Cardiac fibroblast (primary cell): ENCODE measurements around the gene HOXC11.

Source experiments
- DNase-seq, 2 donors: peaks; one replicate each; pipeline versions ENCODE4 v3.0.0 to v3.0.0-alpha.2; 2010; ENCODE audit warnings: low read depth in 2 of 2
- H3K4me3 ChIP-seq, 2 donors: replicated peaks in 1 of 2; 1 replicate in 1 of 2; 2 replicates in 1 of 2; pipeline ENCODE4 v1.5.1; 2011; ENCODE audit warnings: low read depth in 2 of 2, low read length in 2 of 2, mild to moderate bottlenecking in 2 of 2, moderate library complexity in 1 of 2
- TF ChIP-seq, protein P1 (sequence below): IDR thresholded peaks from one replicate; pipeline ENCODE4 v1.5.1; 2011; ENCODE audit warnings: low read depth, mild to moderate bottlenecking, low read length, inconsistent platforms

HOXC11 gene

DNA sequence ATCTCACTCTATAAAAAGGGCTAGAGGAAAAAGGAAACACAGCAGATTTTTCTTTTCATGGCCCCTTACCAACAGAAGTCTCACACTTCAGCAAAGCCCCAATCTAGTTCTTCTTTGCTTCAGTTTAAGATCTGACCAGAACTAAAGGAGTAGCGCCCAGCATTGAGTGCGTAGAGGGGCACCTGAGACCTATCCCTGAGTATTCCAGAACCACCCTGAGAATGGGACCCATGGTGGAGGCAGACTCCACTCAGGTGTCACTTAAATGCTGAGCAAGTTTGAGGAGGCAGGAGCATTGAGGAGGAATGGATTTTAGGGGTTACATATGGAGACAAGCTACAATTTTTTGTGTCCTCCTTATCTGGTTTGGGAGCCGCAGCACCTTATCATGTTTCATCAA, 1.8 kb upstream of the HOXC11 start:
- TF ChIP-seq, protein P1, sequence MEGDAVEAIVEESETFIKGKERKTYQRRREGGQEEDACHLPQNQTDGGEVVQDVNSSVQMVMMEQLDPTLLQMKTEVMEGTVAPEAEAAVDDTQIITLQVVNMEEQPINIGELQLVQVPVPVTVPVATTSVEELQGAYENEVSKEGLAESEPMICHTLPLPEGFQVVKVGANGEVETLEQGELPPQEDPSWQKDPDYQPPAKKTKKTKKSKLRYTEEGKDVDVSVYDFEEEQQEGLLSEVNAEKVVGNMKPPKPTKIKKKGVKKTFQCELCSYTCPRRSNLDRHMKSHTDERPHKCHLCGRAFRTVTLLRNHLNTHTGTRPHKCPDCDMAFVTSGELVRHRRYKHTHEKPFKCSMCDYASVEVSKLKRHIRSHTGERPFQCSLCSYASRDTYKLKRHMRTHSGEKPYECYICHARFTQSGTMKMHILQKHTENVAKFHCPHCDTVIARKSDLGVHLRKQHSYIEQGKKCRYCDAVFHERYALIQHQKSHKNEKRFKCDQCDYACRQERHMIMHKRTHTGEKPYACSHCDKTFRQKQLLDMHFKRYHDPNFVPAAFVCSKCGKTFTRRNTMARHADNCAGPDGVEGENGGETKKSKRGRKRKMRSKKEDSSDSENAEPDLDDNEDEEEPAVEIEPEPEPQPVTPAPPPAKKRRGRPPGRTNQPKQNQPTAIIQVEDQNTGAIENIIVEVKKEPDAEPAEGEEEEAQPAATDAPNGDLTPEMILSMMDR: no peak

DNA sequence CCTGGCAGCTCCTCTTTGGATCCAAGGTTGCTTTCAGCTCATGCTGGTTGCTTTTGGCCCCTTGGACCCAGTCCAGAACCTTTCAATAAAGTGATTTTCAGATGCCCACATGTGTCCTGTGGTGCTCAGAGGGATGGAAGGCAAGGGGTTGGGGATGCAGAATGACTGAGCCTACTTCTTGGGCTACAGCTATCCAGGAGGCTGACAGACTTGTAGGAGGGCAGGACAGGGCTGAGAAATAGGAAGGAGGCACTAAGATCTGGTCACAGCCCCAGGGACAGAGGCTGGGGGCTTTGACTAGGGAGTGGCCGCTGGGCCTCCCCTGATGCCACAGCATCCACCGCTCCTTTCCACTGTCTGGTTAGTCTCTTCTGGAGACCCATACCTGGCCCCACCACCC, 1.2 kb upstream of the HOXC11 start:
- TF ChIP-seq, protein P1: no peak
- no peak for DNase-seq
- H3K4me3 ChIP-seq: no peak overlapping the region

More for the DNA sequence above, 1.8 kb upstream of the HOXC11 start:
- DNase-seq: no peak
- no peak overlapping the region for H3K4me3 ChIP-seq

DNA sequence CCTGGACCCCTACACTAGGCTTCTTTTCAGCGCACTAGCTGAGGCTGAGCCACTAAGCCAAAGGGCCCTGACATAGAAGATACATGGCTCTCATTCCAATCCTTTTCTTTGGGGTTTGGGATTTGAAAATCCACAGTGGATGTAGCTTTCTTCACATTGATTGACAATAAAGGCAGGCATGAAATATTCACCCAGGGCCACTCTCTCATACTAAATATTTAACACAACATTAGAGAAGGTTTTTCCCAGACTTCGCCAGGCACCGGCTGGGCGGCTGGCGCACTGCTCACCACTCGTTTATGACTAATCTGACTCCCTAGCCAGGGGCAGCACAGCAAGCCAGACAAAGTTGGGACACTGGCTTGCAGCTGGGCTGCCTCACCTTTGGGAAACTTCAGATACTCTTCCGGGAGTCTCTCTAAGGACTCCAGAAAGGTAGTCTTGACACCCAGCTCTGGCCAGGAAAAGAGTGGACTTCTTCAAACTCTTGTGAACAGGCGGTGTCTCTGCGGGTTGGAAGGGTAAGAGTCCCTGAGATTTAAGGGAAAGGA, 699 bp upstream of the HOXC11 start:
- TF ChIP-seq, protein P1: no peak
- DNase-seq: no peak
- no peak overlapping the region for H3K4me3 ChIP-seq

DNA sequence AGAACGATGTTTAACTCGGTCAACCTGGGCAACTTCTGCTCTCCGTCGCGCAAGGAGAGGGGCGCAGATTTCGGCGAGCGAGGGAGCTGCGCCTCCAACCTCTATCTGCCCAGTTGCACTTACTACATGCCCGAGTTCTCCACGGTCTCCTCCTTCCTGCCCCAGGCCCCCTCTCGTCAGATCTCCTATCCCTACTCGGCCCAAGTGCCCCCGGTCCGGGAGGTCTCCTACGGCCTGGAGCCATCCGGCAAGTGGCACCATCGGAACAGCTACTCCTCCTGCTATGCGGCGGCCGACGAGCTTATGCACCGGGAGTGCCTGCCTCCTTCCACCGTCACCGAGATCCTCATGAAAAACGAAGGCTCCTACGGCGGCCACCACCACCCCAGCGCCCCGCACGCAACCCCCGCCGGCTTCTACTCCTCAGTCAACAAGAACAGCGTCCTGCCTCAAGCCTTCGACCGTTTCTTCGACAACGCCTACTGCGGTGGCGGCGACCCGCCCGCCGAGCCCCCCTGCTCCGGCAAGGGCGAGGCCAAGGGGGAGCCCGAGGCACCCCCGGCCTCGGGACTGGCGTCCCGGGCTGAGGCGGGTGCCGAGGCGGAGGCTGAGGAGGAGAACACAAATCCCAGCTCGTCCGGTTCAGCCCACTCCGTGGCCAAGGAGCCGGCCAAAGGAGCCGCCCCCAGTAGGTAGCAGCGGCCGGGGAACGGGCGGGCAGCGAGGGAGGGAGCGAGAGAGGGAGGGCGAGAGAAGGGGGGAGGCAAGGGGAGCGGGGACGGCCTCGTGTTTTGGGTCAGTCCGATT, 513 bp downstream of the HOXC11 start:
- no peak overlapping the region for H3K4me3 ChIP-seq
- DNase-seq: no peak
- TF ChIP-seq, protein P1: no peak

DNA sequence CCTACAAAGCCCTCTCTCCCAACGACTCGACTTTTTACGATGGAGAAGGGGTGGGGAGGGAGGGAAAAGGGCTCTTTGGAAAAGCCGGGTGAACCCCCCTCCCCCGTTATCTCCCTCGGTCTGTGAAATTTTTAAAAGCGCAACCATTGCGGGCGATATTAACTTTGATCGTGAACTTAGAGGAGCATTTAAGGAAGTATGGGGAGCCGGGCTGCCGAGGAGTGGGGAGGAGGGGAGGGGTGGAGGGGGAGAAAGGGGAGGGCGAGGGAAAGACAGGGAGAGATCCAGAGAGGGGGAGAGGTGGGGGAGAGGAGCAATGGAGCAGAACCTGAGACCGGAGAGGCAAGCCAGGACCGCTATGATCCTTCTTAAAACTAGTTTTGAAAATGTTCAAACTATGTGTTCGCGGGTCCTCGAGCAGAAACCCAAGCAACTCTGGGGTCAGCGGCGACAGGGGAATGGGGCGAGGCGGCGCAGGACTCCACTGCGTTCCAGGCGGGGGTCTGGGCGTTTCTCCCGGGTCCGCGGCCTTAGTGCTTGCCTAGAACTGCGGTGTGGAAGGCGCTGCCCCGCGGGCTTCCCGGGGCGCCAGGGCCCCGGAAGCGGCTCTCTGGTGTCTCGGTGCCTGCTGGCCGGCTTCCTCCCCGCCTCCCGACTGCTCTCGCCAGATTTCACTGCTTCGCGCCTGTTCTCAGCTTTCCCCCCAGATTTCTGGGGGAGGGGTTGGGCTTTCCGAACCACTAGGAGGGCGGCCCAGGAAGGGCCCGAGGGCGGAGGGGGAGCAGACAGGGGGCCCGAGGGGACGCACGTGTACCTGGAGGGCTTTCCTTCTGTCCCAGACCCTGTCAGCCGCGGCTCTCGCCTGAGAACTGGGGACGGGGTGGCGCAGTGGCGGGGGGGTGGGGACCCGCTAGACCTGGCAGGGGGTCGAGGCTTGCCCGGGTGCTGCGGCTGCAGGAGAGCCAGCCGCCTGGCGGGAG, 1.4 kb downstream of the HOXC11 start, which contains the start of gene HOTAIR:
Gene HOTAIR, minus strand, starts transcription at position 871 of the 980 bp plus-strand sequence.
- DNase-seq: no peak
- no peak within 1 kb of the TSS for H3K4me3 ChIP-seq
- TF ChIP-seq, protein P1: no peak

DNA sequence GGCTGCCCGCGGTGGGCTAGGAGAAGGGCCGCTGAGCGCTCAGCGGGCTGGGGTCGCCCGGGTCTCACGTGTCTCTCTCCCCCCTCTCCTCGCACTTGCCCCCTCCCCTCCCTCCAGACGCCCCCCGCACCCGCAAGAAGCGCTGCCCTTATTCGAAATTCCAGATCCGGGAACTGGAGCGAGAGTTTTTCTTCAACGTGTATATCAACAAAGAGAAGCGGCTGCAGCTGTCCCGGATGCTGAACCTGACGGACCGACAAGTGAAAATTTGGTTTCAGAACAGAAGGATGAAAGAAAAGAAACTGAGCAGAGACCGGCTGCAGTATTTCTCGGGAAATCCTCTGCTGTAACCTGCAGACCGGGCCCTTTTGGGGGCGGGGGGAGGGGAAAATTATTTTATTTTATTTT, 2.1 kb downstream of the HOXC11 start:
- DNase-seq: no peak
- no peak overlapping the region for H3K4me3 ChIP-seq
- TF ChIP-seq, protein P1: no peak
